Gastrocnemius medialis (tissue), 4 donors: ENCODE data around the gene POLD2.
"Not testable (repeated sequence)": the region's sequence is repeated elsewhere in the genome, so short reads cannot be mapped to it uniquely, and the experiment has no call there.

Experiments
- POLR2A ChIP-seq, 2 donors: fragments of 450-650 bp; IDR thresholded peaks; one replicate each; pipeline ENCODE4 v1.6.1; 2017; ENCODE audit warnings: antibody characterized with exemption in 2 of 2, mild to moderate bottlenecking in 2 of 2, moderate library complexity in 2 of 2
- TF ChIP-seq, protein P1 (sequence below), 5 experiments: fragments of 450-650 bp in 3 of 5; fragments of 200-600 bp in 2 of 5; sonication (generic) in 2 of 5; IDR thresholded peaks in 4 of 5; conservative IDR thresholded peaks in 1 of 5; 1 replicate in 4 of 5; 2 replicates in 1 of 5; pipeline ENCODE4 v1.5.1; 2016 to 2019; ENCODE audit warnings: antibody characterized with exemption in 5 of 5, mild to moderate bottlenecking in 3 of 5, moderate library complexity in 3 of 5

DNA sequence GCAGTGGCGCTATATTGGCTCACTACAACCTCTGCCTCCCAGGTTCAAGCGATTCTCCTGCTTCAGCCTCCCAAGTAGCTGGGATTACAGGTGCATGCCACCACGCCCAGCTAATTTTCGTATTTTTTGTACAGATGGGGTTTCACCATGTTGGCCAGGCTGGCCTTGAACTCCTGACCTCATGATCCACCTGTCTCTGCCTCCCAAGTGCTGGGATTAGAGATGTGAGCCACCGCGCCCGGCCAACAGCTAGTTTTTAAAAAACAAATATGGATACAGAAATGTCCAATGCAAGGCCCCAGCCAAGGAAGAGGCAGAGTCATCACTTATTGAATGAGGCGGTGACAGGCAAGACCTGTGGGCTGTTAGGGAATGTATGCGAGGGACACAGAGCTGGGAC is 48.6 kb upstream of the POLD2 start:
- TF ChIP-seq, protein P1, sequence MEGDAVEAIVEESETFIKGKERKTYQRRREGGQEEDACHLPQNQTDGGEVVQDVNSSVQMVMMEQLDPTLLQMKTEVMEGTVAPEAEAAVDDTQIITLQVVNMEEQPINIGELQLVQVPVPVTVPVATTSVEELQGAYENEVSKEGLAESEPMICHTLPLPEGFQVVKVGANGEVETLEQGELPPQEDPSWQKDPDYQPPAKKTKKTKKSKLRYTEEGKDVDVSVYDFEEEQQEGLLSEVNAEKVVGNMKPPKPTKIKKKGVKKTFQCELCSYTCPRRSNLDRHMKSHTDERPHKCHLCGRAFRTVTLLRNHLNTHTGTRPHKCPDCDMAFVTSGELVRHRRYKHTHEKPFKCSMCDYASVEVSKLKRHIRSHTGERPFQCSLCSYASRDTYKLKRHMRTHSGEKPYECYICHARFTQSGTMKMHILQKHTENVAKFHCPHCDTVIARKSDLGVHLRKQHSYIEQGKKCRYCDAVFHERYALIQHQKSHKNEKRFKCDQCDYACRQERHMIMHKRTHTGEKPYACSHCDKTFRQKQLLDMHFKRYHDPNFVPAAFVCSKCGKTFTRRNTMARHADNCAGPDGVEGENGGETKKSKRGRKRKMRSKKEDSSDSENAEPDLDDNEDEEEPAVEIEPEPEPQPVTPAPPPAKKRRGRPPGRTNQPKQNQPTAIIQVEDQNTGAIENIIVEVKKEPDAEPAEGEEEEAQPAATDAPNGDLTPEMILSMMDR (IDR thresholded peaks at IDR 0.05 in 4 of 5, conservative IDR thresholded peaks at IDR 0.05 in 1 of 5), result not testable (repeated sequence)
- TF ChIP-seq POLR2A (IDR thresholded peaks at IDR 0.05), result not testable (repeated sequence)
